Progenitor cell of endocrine pancreas (in vitro differentiated cells): Measurements from ENCODE around the gene CASP9. TPM values are rescaled to one million over a fixed set of nuclear protein-coding genes. Genes with fewer than 3 reads are reported as not detected.

Experiments used
- DNase-seq: peaks from one replicate; pipeline ENCODE4 v3.0.0; 2021; ENCODE audit warnings: low spot score; ENCODE audit not compliant: unreplicated experiment
- H3K27ac Mint-ChIP-seq: 2 replicates; pipeline ENCODE4 v1.8.0; 2021; ENCODE audit warnings: mild to moderate bottlenecking, moderate library complexity, mixed read lengths
- H3K27me3 Mint-ChIP-seq: 2 replicates; pipeline ENCODE4 v1.8.0; 2021; ENCODE audit warnings: mixed read lengths
- H3K36me3 Mint-ChIP-seq: 2 replicates; pipeline ENCODE4 v1.8.0; 2022; ENCODE audit warnings: mixed read lengths; ENCODE audit not compliant: insufficient read depth
- H3K4me1 Mint-ChIP-seq: 2 replicates; pipeline ENCODE4 v1.8.0; 2021; ENCODE audit warnings: low read depth, mixed read lengths
- H3K4me3 Mint-ChIP-seq: 2 replicates; pipeline ENCODE4 v1.8.0; 2021; ENCODE audit warnings: low read depth, mild to moderate bottlenecking, moderate library complexity, mixed read lengths
- H3K9me3 Mint-ChIP-seq: 2 replicates; pipeline ENCODE4 v1.8.0; 2021; ENCODE audit warnings: low read depth, mixed read lengths
- total RNA-seq: library from RNA; stranded (reverse); gene quantifications from 2 replicates; pipeline ENCODE4 v1.2.1, GENCODE V29; 2021
- TF ChIP-seq, protein P1 (sequence below): fragments of 200-600 bp; sonication (generic); IDR thresholded peaks from one replicate; pipeline ENCODE4 v1.5.0; 2021; ENCODE audit warnings: antibody characterized with exemption, mild to moderate bottlenecking; ENCODE audit not compliant: unreplicated experiment

Gene CASP9
- total RNA-seq, 1 donor from 2014 or later = 25.2 TPM

GRCh38 chr1:15513192-15513591 lies 10.8 kb downstream of the CASP9 start:
- Mint-ChIP-seq H3K27me3 (no peaks in the 10 kb centered on the region), H3K27ac (peak overlapping the region; percentile 49), H3K4me1 (peaks cover 4% of the 10 kb centered on the region), H3K9me3 (no peaks in the 10 kb centered on the region), H3K36me3 (peaks cover 19% of the 10 kb centered on the region), H3K4me3 (no peak overlapping the region)
- DNase-seq = no peak
- TF ChIP-seq, protein P1, sequence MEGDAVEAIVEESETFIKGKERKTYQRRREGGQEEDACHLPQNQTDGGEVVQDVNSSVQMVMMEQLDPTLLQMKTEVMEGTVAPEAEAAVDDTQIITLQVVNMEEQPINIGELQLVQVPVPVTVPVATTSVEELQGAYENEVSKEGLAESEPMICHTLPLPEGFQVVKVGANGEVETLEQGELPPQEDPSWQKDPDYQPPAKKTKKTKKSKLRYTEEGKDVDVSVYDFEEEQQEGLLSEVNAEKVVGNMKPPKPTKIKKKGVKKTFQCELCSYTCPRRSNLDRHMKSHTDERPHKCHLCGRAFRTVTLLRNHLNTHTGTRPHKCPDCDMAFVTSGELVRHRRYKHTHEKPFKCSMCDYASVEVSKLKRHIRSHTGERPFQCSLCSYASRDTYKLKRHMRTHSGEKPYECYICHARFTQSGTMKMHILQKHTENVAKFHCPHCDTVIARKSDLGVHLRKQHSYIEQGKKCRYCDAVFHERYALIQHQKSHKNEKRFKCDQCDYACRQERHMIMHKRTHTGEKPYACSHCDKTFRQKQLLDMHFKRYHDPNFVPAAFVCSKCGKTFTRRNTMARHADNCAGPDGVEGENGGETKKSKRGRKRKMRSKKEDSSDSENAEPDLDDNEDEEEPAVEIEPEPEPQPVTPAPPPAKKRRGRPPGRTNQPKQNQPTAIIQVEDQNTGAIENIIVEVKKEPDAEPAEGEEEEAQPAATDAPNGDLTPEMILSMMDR = no peak

DNA sequence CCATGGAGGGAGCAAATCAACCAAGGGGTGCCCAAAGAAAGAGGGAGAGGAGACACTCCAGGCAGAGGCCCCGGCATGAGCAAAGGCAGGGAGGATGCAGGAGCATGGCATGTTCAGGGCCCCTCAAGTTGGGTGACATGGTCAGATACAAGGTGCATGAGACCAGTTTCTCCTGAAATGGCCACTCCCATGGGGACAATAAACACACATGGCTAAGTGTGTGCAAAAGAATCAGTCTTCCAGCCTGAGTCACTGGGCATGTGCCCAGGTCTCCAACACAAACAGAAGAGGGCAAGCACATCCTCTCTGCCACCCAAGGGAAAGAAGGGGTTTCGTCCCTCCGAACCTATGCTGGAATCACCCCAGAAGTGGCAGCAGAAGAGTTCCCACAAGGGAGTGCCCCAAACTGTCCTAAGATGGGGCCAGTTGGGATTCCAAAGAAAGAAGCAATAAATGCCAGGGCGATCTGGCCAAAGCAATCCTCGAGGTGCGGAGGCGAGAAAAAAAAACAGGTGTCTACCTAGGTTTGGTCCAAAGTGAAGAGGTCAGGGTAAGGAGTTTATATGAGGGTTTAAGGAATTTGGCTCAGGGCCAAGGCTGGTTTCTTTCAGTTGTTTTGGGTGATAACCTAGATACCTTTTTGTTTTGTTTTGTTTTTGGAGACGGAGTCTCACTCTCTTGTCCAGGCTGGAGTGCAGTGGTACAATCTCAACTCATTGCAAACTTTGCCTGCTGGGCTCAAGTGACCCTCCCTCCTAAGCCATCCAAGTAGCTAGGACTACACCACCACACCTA lies 13.2 kb downstream of the CASP9 start:
- Mint-ChIP-seq H3K4me3 (no peak overlapping the region), H3K36me3 (peaks cover 15% of the 10 kb centered on the region), H3K27ac (no peak overlapping the region), H3K9me3 (no peaks in the 10 kb centered on the region), H3K27me3 (no peaks in the 10 kb centered on the region), H3K4me1 (peaks cover 10% of the 10 kb centered on the region)
- TF ChIP-seq, protein P1 = no peak
- DNase-seq = no peak

DNA sequence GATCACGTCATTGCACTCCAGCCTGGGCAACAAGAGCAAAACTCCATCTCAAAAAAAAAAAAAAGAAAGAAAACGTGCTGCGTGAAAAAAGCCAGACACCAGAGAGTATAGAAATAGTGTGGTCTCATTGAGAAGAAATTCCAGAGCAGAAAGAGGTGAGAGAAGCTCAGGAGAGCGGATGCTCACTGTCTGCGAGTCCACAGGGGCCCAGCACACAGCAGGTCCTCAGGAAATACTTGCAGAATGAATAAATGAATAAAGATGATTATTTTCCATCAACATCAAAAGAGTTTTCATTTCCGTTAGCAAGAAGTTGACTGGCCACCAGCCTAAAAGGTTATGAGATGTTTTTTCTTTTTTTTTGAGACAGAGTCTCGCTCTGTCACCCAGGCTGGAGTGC lies 14.4 kb downstream of the CASP9 start:
- H3K9me3 Mint-ChIP-seq = no peaks in the 10 kb centered on the region
- DNase-seq = no peak
- H3K36me3 Mint-ChIP-seq = peaks cover 13% of the 10 kb centered on the region
- no peak overlapping the region for H3K27ac Mint-ChIP-seq
- no peaks in the 10 kb centered on the region for H3K27me3 Mint-ChIP-seq
- no peak overlapping the region for H3K4me3 Mint-ChIP-seq
- TF ChIP-seq, protein P1 = no peak
- H3K4me1 Mint-ChIP-seq = peaks cover 10% of the 10 kb centered on the region

- TF ChIP-seq, protein P1 = no peak
- Mint-ChIP-seq H3K4me3 (no peak overlapping the region), H3K9me3 (no peaks in the 10 kb centered on the region), H3K27ac (no peak overlapping the region), H3K4me1 (peaks cover 10% of the 10 kb centered on the region), H3K27me3 (no peaks in the 10 kb centered on the region), H3K36me3 (peaks cover 13% of the 10 kb centered on the region)
- no peak for DNase-seq
Observed at GRCh38 chr1:15508700-15509487, 15.1 kb downstream of the CASP9 start.

GRCh38 chr1:15507278-15507677 lies 16.7 kb downstream of the CASP9 start:
- Mint-ChIP-seq H3K4me3 (no peak overlapping the region), H3K36me3 (peaks cover 12% of the 10 kb centered on the region), H3K27ac (no peak overlapping the region), H3K9me3 (no peaks in the 10 kb centered on the region), H3K27me3 (no peaks in the 10 kb centered on the region), H3K4me1 (peaks cover 6% of the 10 kb centered on the region)
- TF ChIP-seq, protein P1 = no peak
- no peak for DNase-seq
